K562 (cell line): Measurements from ENCODE around the gene NEK5. TPM values are rescaled to one million over a fixed set of nuclear protein-coding genes. Genes with fewer than 3 reads are reported as not detected.

ENCODE experiments used
- ARID2 ChIP-seq: fragments of 450-650 bp; IDR thresholded peaks from 2 replicates; pipeline ENCODE4 v1.6.1; 2017; ENCODE audit warnings: antibody characterized with exemption, mild to moderate bottlenecking
- ARID4B ChIP-seq: sonication (generic); formaldehyde crosslinking; IDR thresholded peaks from 2 replicates; pipeline ENCODE4 v1.8.0; 2022; ENCODE audit warnings: mild to moderate bottlenecking, missing genetic modification reagents
- ATF1 ChIP-seq, 2 experiments: fragments of 450-650 bp in 1 of 2; IDR thresholded peaks; 2 replicates each; pipeline ENCODE4 v1.6.1; 2016; ENCODE audit warnings: missing compliant biosample characterization in 1 of 2, missing genetic modification characterization in 1 of 2
- CHD1 ChIP-seq: fragments of 200-600 bp; sonication (generic); IDR thresholded peaks from one replicate; pipeline ENCODE4 v1.6.1; 2012; ENCODE audit warnings: mild to moderate bottlenecking, moderate library complexity, low read length, inconsistent platforms
- DACH1 ChIP-seq: fragments of 450-650 bp; IDR thresholded peaks from 2 replicates; pipeline ENCODE4 v1.6.1; 2018; ENCODE audit not compliant: partially characterized antibody
- ESRRA ChIP-seq: fragments of 450-650 bp; IDR thresholded peaks from 2 replicates; pipeline ENCODE4 v1.6.1; 2014; ENCODE audit warnings: low read depth, mild to moderate bottlenecking, moderate library complexity, borderline replicate concordance
- FOXA1 ChIP-seq: fragments of 450-650 bp; IDR thresholded peaks from 2 replicates; pipeline ENCODE4 v1.6.1; 2016; ENCODE audit warnings: mild to moderate bottlenecking, borderline replicate concordance
- FOXK1 ChIP-seq: sonication (generic); formaldehyde crosslinking; IDR thresholded peaks from 2 replicates; pipeline ENCODE4 v1.8.0; 2022; ENCODE audit warnings: missing genetic modification reagents, mild to moderate bottlenecking, borderline replicate concordance
- GMEB1 ChIP-seq: fragments of 250-450 bp; sonication (Bioruptor Pico); IDR thresholded peaks from 2 replicates; pipeline ENCODE4 v1.4.0; 2020; ENCODE audit warnings: mild to moderate bottlenecking
- HNRNPL ChIP-seq: fragments of 200-400 bp; formaldehyde crosslinking; IDR thresholded peaks from 2 replicates; pipeline ENCODE4 v1.6.1; 2017; ENCODE audit warnings: low read depth, mild to moderate bottlenecking, low read length
- MAX ChIP-seq: sonication (generic); formaldehyde crosslinking; IDR thresholded peaks from 2 replicates; pipeline ENCODE4 v1.9.0; 2022; ENCODE audit warnings: mild to moderate bottlenecking, missing genetic modification reagents
- MBD2 ChIP-seq: sonication (generic); IDR thresholded peaks from 2 replicates; pipeline ENCODE4 v1.6.1; 2016; ENCODE audit warnings: low read depth, borderline replicate concordance
- NFRKB ChIP-seq: fragments of 450-650 bp; IDR thresholded peaks from 2 replicates; pipeline ENCODE4 v1.6.1; 2016; ENCODE audit warnings: low read depth
- RAD21 ChIP-seq, 2 experiments: fragments of 250-450 bp in 1 of 2; fragments of 450-650 bp in 1 of 2; sonication (Bioruptor Pico) in 1 of 2; formaldehyde crosslinking in 1 of 2; IDR thresholded peaks in 1 of 2; conservative IDR thresholded peaks in 1 of 2; 2 replicates each; pipeline versions ENCODE4 v1.4.0 to v1.8.0; 2020 to 2022; ENCODE audit warnings: mild to moderate bottlenecking in 2 of 2, moderate library complexity in 1 of 2
- SP1 ChIP-seq: sonication (generic); formaldehyde crosslinking; IDR thresholded peaks from 2 replicates; pipeline ENCODE4 v1.8.1; 2022; ENCODE audit warnings: mild to moderate bottlenecking, missing genetic modification reagents
- ZBTB7A ChIP-seq: IDR thresholded peaks from 2 replicates; pipeline ENCODE4 v1.6.1; 2011; ENCODE audit warnings: low read depth, mild to moderate bottlenecking, low read length, moderate library complexity, borderline replicate concordance; ENCODE audit not compliant: control insufficient read depth
- ZNF121 ChIP-seq: sonication (generic); formaldehyde crosslinking; conservative IDR thresholded peaks from 2 replicates; pipeline ENCODE4 v1.8.0; 2022; ENCODE audit warnings: missing genetic modification reagents
- ZNF282 ChIP-seq: sonication (generic); formaldehyde crosslinking; IDR thresholded peaks from 2 replicates; pipeline ENCODE4 v1.8.1; 2023; ENCODE audit warnings: missing genetic modification reagents
- ZNF436 ChIP-seq: fragments of 250-450, 450-650 bp; sonication (Bioruptor Pico); formaldehyde crosslinking; IDR thresholded peaks from 2 replicates; pipeline ENCODE4 v1.7.0; 2020; ENCODE audit warnings: mild to moderate bottlenecking
- ZNF445 ChIP-seq: fragments of 250-450 bp; sonication (Bioruptor Pico); IDR thresholded peaks from 2 replicates; pipeline ENCODE4 v1.4.0; 2020; ENCODE audit warnings: low read depth, mild to moderate bottlenecking, moderate library complexity
- ZNF589 ChIP-seq: fragments of 200-800 bp; sonication (Bioruptor generic); IDR thresholded peaks from 2 replicates; pipeline ENCODE4 v1.6.1; 2016; ENCODE audit warnings: low read depth, missing genetic modification characterization, missing compliant biosample characterization
- ZNF75A ChIP-seq: fragments of 450-650 bp; formaldehyde crosslinking; IDR thresholded peaks from 2 replicates; pipeline ENCODE4 v1.4.0; 2020; ENCODE audit warnings: mild to moderate bottlenecking
- polyA plus RNA-seq, 8 experiments: library from polyadenylated mRNA; depleted of rRNA in 4 of 8; stranded (reverse) in 5 of 8; unstranded in 3 of 8; fragments of >200 nt; fragmentation: Nextera tagmentation in 2 of 8; fragmentation: Illumina TruSeq in 1 of 8; extraction: Ambion mirVana in 2 of 8; extraction: Trizol in 1 of 8; gene quantifications; 2 replicates each; pipeline versions ENCODE4 v1.2.1 to v1.2.3, GENCODE V29; 2011 to 2014; ENCODE audit warnings: inconsistent platforms in 1 of 8, missing spikeins in 1 of 8
- total RNA-seq, 7 experiments: library from RNA; depleted of rRNA in 6 of 7; stranded (reverse); fragments of >200 nt in 6 of 7; fragmentation: Illumina TruSeq in 2 of 7; extraction: Trizol in 2 of 7; gene quantifications; 2 replicates each; pipeline versions ENCODE4 v1.2.1 to v1.2.3, GENCODE V29; 2011 to 2021; ENCODE audit warnings: low replicate concordance in 1 of 7

Gene NEK5
- total and polyA plus RNA-seq, 9 of the 15 experiments (the other 6 are each of a cell fraction or from before 2014, with no cell fraction given), result 0.09 to 0.44 (median 0.33) TPM

GRCh38 chr13:52010890-52011631 lies 117.8 kb downstream of the NEK5 start, which contains the start of gene ATP7B (continued):
- TF ChIP-seq CHD1 (peak; percentile 9), ZNF589 (0 out of 2 replicates have a peak, but pooled peaks have one; percentile 19), DACH1 (no peak), ARID4B (0 out of 2 replicates have a peak, but pooled peaks have one; percentile 8), FOXK1 (CRISPR knock-in tag) (no peak), FOXA1 (no peak), RAD21 (CRISPR knock-in tag; conservative IDR thresholded peaks at IDR 0.05 in 1 of 2, IDR thresholded peaks at IDR 0.05 in 1 of 2) (0 out of 4 replicates have a peak, but pooled peaks have one; percentile 3 to 14), ZBTB7A (0 out of 2 replicates have a peak, but pooled peaks have one; percentile 24), MBD2 (no peak), ZNF75A (CRISPR knock-in tag) (no peak), SP1 (CRISPR knock-in tag) (no peak), NFRKB (no peak), ZNF282 (CRISPR knock-in tag) (no peak), HNRNPL (no peak), ZNF445 (CRISPR knock-in tag) (no peak), ATF1 (CRISPR knock-in tag; IDR thresholded peaks at IDR 0.05) (no peak), ATF1 (tag; IDR thresholded peaks at IDR 0.05) (no peak), ESRRA (no peak), ZNF121 (CRISPR knock-in tag) (no peak), GMEB1 (CRISPR knock-in tag) (no peak), ARID2 (no peak), ZNF436 (CRISPR knock-in tag) (no peak), MAX (CRISPR knock-in tag) (0 out of 2 replicates have a peak, but pooled peaks have one; percentile 27)
